Mesendoderm (in vitro differentiated cells): ENCODE measurements around the gene SAMSN1.

Source experiments
- DNase-seq: peaks from one replicate; pipeline ENCODE4 v3.0.0; 2013
- H2AK5ac ChIP-seq: 2 replicates; pipeline ENCODE4 v1.6.1; 2013; ENCODE audit warnings: low read length, inconsistent platforms
- H2BK120ac ChIP-seq: 2 replicates; pipeline ENCODE4 v1.6.1; 2013; ENCODE audit warnings: low read depth, mild to moderate bottlenecking, low read length, moderate library complexity, mixed read lengths
- H2BK15ac ChIP-seq: replicated peaks from 2 replicates; pipeline ENCODE4 v1.6.1; 2013; ENCODE audit warnings: low read depth, mild to moderate bottlenecking, moderate library complexity
- H2BK5ac ChIP-seq: 2 replicates; pipeline ENCODE4 v1.6.1; 2013; ENCODE audit warnings: low read length, inconsistent platforms
- H3K18ac ChIP-seq: 2 replicates; pipeline ENCODE4 v1.6.1; 2013; ENCODE audit warnings: mild to moderate bottlenecking, low read length, mixed read lengths
- H3K23ac ChIP-seq: one replicate; pipeline ENCODE4 v1.6.1; 2013; ENCODE audit warnings: low read length
- H3K27ac ChIP-seq: 2 replicates; pipeline ENCODE4 v1.5.1; 2013; ENCODE audit warnings: low read depth, mild to moderate bottlenecking, inconsistent platforms, low read length, moderate library complexity
- H3K27me3 ChIP-seq: 2 replicates; pipeline ENCODE4 v1.6.1; 2013; ENCODE audit warnings: low read length, control low read depth, mild to moderate bottlenecking, inconsistent platforms; ENCODE audit not compliant: insufficient read depth, poor library complexity
- H3K36me3 ChIP-seq: 2 replicates; pipeline ENCODE4 v1.6.1; 2013; ENCODE audit warnings: low read length, inconsistent platforms; ENCODE audit not compliant: control insufficient read depth, insufficient read depth
- H3K4ac ChIP-seq: one replicate; pipeline ENCODE4 v1.6.1; 2013; ENCODE audit warnings: low read depth, mild to moderate bottlenecking, low read length, moderate library complexity
- H3K4me1 ChIP-seq: 2 replicates; pipeline ENCODE4 v1.6.1; 2013; ENCODE audit warnings: low read depth, low read length, inconsistent platforms; ENCODE audit not compliant: control insufficient read depth
- H3K4me2 ChIP-seq: 2 replicates; pipeline ENCODE4 v1.6.1; 2013; ENCODE audit warnings: low read length
- H3K4me3 ChIP-seq: 2 replicates; pipeline ENCODE4 v1.5.1; 2013; ENCODE audit warnings: mild to moderate bottlenecking, low read length
- H3K56ac ChIP-seq: one replicate; pipeline ENCODE4 v1.6.1; 2013; ENCODE audit warnings: low read length
- H3K79me1 ChIP-seq: 2 replicates; pipeline ENCODE4 v1.6.1; 2013; ENCODE audit warnings: low read length, inconsistent platforms
- H3K79me2 ChIP-seq: 2 replicates; pipeline ENCODE4 v1.6.1; 2013; ENCODE audit warnings: mild to moderate bottlenecking, low read length; ENCODE audit not compliant: control insufficient read depth, insufficient read depth
- H3K9ac ChIP-seq: 2 replicates; pipeline ENCODE4 v1.6.1; 2013; ENCODE audit warnings: low read length, inconsistent platforms
- H4K5ac ChIP-seq: one replicate; pipeline ENCODE4 v1.6.1; 2013; ENCODE audit warnings: low read length
- H4K8ac ChIP-seq: one replicate; pipeline ENCODE4 v1.6.1; 2013; ENCODE audit warnings: low read depth, mild to moderate bottlenecking, control low read depth, low read length, moderate library complexity
- WGBS: extraction: QIAGEN DNeasy Blood & Tissue Kit; methylation state at CpG from one replicate; pipeline ENCODE4 v1.1.7; 2013; ENCODE audit warnings: low lambda C conversion rate, missing lambda C conversion rate; ENCODE audit not compliant: insufficient coverage; ENCODE audit errors: extremely low coverage; 5-methylcytosine and 5-hydroxymethylcytosine counted together

SAMSN1 gene

GRCh38 chr21:14487490-14488432, 58.4 kb downstream of the SAMSN1 start:
- H2BK120ac ChIP-seq: no peak overlapping the region
- no peak overlapping the region for H3K56ac ChIP-seq
- DNase-seq: no peak
- H3K4ac ChIP-seq: no peak overlapping the region
- H3K4me2 ChIP-seq: no peak overlapping the region
- H3K79me1 ChIP-seq: no peaks in the 10 kb centered on the region
- no peak overlapping the region for H4K5ac ChIP-seq
- H3K23ac ChIP-seq: no peak overlapping the region
- H2BK5ac ChIP-seq: no peak overlapping the region
- H4K8ac ChIP-seq: no peak overlapping the region
- no peaks in the 10 kb centered on the region for H3K79me2 ChIP-seq
- H3K4me3 ChIP-seq: no peak overlapping the region
- no peak overlapping the region for H2BK15ac ChIP-seq
- H3K36me3 ChIP-seq: no peaks in the 10 kb centered on the region
- H3K27ac ChIP-seq: no peak overlapping the region
- H3K9ac ChIP-seq: no peak overlapping the region
- no peak overlapping the region for H3K18ac ChIP-seq
- no peaks in the 10 kb centered on the region for H3K4me1 ChIP-seq
- H3K27me3 ChIP-seq: no peaks in the 10 kb centered on the region
- no peak overlapping the region for H2AK5ac ChIP-seq

DNA sequence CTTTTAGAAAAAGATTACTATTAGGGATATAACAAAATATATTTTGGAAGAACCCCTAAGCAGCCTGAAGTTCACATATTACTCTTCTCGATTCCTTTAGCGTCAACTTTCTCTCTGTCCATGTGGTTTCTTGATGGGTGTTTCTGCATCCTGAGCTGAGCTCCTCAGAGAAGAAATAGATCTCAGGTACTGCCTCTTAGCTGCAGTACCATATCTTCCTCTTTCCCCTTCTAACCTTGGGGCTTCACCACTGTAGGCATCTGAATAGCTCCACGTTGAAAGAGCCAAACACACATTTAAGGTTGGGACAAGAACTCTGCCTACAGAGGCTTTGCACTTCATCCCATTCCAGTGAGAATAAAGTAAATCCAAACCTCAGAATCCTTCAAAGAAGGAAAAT, 59.2 kb downstream of the SAMSN1 start:
- no CpG with 5 or more reads among the region's 3 CpGs for WGBS
- Histone ChIP-seq H3K4me1 (no peaks in the 10 kb centered on the region), H2BK120ac (no peak overlapping the region), H2BK15ac (no peak overlapping the region), H4K8ac (no peak overlapping the region), H3K79me2 (no peaks in the 10 kb centered on the region), H3K27ac (no peak overlapping the region), H3K18ac (no peak overlapping the region), H3K79me1 (no peaks in the 10 kb centered on the region), H3K9ac (no peak overlapping the region), H3K56ac (no peak overlapping the region), H3K23ac (no peak overlapping the region), H3K27me3 (no peaks in the 10 kb centered on the region), H3K36me3 (no peaks in the 10 kb centered on the region), H2BK5ac (no peak overlapping the region), H2AK5ac (no peak overlapping the region), H3K4me3 (no peak overlapping the region), H3K4me2 (no peak overlapping the region), H3K4ac (no peak overlapping the region), H4K5ac (no peak overlapping the region)
- no peak for DNase-seq

- H4K5ac ChIP-seq: no peak overlapping the region
- no peak overlapping the region for H3K4ac ChIP-seq
- no peak overlapping the region for H2AK5ac ChIP-seq
- no peak overlapping the region for H4K8ac ChIP-seq
- no peak overlapping the region for H3K4me2 ChIP-seq
- no peak overlapping the region for H3K4me3 ChIP-seq
- H3K36me3 ChIP-seq: no peaks in the 10 kb centered on the region
- no peak overlapping the region for H3K23ac ChIP-seq
- no peak overlapping the region for H3K9ac ChIP-seq
- no peaks in the 10 kb centered on the region for H3K79me1 ChIP-seq
- H3K4me1 ChIP-seq: no peaks in the 10 kb centered on the region
- H2BK120ac ChIP-seq: no peak overlapping the region
- no peaks in the 10 kb centered on the region for H3K27me3 ChIP-seq
- DNase-seq: no peak
- no peak overlapping the region for H3K56ac ChIP-seq
- H3K18ac ChIP-seq: no peak overlapping the region
- no CpG with 5 or more reads among the region's 2 CpGs for WGBS
- H3K79me2 ChIP-seq: no peaks in the 10 kb centered on the region
- no peak overlapping the region for H2BK15ac ChIP-seq
- H2BK5ac ChIP-seq: no peak overlapping the region
- H3K27ac ChIP-seq: no peak overlapping the region
Measured at GRCh38 chr21:14484188-14485009, 61.7 kb downstream of the SAMSN1 start.

DNA sequence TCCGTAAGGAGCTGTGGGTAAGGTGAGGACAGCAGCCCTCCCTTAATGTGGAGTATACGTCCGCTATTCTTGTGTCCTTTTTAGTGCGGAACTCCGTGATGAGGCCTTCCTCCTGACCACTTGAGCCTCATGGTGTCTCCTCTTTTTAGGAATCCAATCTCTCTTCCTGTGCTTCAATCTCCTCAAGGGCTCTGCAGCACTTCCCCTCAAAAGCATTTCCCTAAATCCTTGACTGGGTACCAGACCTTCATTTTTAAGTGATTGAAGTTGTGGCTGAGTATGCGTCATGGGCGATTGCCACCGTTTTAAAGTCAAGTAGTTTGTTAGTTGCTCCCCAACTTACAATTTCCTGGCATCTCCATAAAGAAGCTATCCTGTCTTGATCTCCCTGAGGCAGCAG, 62.8 kb downstream of the SAMSN1 start:
- H2BK15ac ChIP-seq: no peak overlapping the region
- H3K56ac ChIP-seq: no peak overlapping the region
- H4K5ac ChIP-seq: no peak overlapping the region
- H4K8ac ChIP-seq: no peak overlapping the region
- no peak overlapping the region for H3K9ac ChIP-seq
- no peaks in the 10 kb centered on the region for H3K79me2 ChIP-seq
- H3K27me3 ChIP-seq: no peaks in the 10 kb centered on the region
- H3K4ac ChIP-seq: no peak overlapping the region
- H2BK120ac ChIP-seq: no peak overlapping the region
- WGBS: no CpG with 5 or more reads among the region's 8 CpGs
- no peaks in the 10 kb centered on the region for H3K36me3 ChIP-seq
- DNase-seq: no peak
- no peaks in the 10 kb centered on the region for H3K79me1 ChIP-seq
- H3K23ac ChIP-seq: no peak overlapping the region
- H3K27ac ChIP-seq: no peak overlapping the region
- H3K4me1 ChIP-seq: no peaks in the 10 kb centered on the region
- no peak overlapping the region for H3K4me2 ChIP-seq
- no peak overlapping the region for H2BK5ac ChIP-seq
- no peak overlapping the region for H2AK5ac ChIP-seq
- no peak overlapping the region for H3K18ac ChIP-seq
- H3K4me3 ChIP-seq: no peak overlapping the region

- no peaks in the 10 kb centered on the region for H3K27me3 ChIP-seq
- no peak overlapping the region for H2BK120ac ChIP-seq
- no peak overlapping the region for H2BK15ac ChIP-seq
- H3K79me1 ChIP-seq: no peaks in the 10 kb centered on the region
- no peak overlapping the region for H2BK5ac ChIP-seq
- no peak overlapping the region for H4K5ac ChIP-seq
- no peaks in the 10 kb centered on the region for H3K79me2 ChIP-seq
- no peak overlapping the region for H2AK5ac ChIP-seq
- no peaks in the 10 kb centered on the region for H3K36me3 ChIP-seq
- H4K8ac ChIP-seq: no peak overlapping the region
- H3K4me3 ChIP-seq: no peak overlapping the region
- no peak overlapping the region for H3K23ac ChIP-seq
- no peaks in the 10 kb centered on the region for H3K4me1 ChIP-seq
- H3K18ac ChIP-seq: no peak overlapping the region
- no peak for DNase-seq
- whole genome bisulfite sequencing: 100% methylated on average over 2 of the region's 7 CpGs
- H3K56ac ChIP-seq: no peak overlapping the region
- H3K4ac ChIP-seq: no peak overlapping the region
- H3K4me2 ChIP-seq: no peak overlapping the region
- no peak overlapping the region for H3K27ac ChIP-seq
- no peak overlapping the region for H3K9ac ChIP-seq
Measured at GRCh38 chr21:14482165-14482564, 64.0 kb downstream of the SAMSN1 start.
